MG63 (cell line): ENCODE data around the gene NEUROD2. TPM values are rescaled to one million over a fixed set of nuclear protein-coding genes. Genes with fewer than 3 reads are reported as not detected.

Source experiments
- DNase-seq: peaks from one replicate; pipeline ENCODE4 v3.0.0-alpha.2; 2020
- H3K27me3 ChIP-seq: fragments of 250-450 bp; sonication (Bioruptor Pico); 2 replicates; pipeline ENCODE4 v1.5.1; 2020; ENCODE audit warnings: mild to moderate bottlenecking, moderate library complexity
- H3K36me3 ChIP-seq: fragments of 250-450 bp; sonication (Bioruptor Pico); 2 replicates; pipeline ENCODE4 v1.5.1; 2020; ENCODE audit warnings: mild to moderate bottlenecking, moderate library complexity
- H3K4me3 ChIP-seq: fragments of 250-450 bp; sonication (Bioruptor Pico); 2 replicates; pipeline ENCODE4 v1.5.1; 2020; ENCODE audit warnings: mild to moderate bottlenecking, moderate library complexity
- H3K9me3 ChIP-seq: fragments of 250-450 bp; sonication (Bioruptor Pico); 2 replicates; pipeline ENCODE4 v1.5.1; 2020; ENCODE audit warnings: mild to moderate bottlenecking, moderate library complexity
- total RNA-seq: library from RNA; depleted of rRNA; stranded (reverse); fragments of >200 nt; shearing (Covaris generic); gene quantifications from 2 replicates; pipeline ENCODE4 v1.2.3, GENCODE V29; 2014; ENCODE audit warnings: low replicate concordance

NEUROD2 gene
- total RNA-seq, 1 experiment from 2014 or later = not detected

DNA sequence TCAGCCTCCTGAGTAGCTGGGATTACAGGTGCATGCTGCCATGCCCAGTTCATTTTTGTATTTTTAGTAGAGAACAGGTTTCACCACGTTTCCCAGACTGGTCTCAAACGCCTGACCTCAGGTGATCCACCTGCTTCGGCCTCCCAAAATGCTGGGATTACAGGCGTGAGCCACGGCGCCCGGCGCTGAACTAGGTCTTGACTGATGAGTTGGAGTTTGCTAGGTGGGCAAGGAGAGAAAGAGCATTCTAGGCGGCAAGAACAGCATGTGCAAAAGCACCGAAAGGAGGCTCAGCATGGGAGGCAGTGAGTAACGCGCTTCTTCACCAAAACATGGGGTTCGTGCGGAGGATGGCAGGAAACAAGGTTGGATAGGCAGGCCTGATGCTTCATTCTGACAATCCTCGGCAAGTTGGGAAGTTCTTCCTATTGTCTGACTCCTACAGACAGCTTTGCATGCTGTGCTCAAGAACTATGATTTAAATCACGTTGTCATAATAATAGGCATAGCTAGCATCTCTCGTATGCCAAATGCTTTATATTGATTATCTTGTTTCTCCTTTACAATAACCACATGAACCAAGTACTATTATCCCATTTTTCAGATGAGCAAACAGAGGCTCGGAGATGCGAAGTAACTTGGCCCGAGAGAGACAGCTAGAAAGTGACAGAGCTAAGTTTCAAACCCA, 26.5 kb downstream of the NEUROD2 start:
- no peak for DNase-seq
- H3K9me3 ChIP-seq = no peaks in the 10 kb centered on the region

DNA sequence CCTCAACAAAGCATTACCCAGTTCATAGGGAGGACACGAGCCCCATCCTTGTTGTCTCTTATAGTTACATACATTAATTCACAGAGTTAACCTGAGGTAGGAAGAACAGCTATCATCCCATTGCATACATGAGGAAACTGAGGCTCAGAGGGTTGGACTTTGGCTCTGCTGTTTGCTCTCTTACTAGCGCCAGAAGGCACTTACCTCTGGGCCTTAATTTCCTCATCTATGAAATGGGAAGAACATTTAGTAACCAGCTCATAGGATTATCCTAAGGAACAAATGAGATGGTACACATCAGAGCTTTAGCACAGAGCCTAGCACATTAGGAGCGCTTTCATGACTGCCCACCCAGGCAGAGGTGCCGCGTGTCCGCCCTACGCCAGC, 27.6 kb downstream of the NEUROD2 start:
- H3K36me3 ChIP-seq = no peaks in the 10 kb centered on the region
- H3K27me3 ChIP-seq = no peaks in the 10 kb centered on the region; the same call in 1 of the 2 replicates
- no peak overlapping the region for H3K4me3 ChIP-seq
- H3K9me3 ChIP-seq = no peaks in the 10 kb centered on the region
- DNase-seq = no peak

More for the DNA sequence above, 26.5 kb downstream of the NEUROD2 start:
- Histone ChIP-seq H3K36me3 (no peaks in the 10 kb centered on the region), H3K4me3 (no peak overlapping the region), H3K27me3 (no peaks in the 10 kb centered on the region; the same call in 1 of the 2 replicates)

DNA sequence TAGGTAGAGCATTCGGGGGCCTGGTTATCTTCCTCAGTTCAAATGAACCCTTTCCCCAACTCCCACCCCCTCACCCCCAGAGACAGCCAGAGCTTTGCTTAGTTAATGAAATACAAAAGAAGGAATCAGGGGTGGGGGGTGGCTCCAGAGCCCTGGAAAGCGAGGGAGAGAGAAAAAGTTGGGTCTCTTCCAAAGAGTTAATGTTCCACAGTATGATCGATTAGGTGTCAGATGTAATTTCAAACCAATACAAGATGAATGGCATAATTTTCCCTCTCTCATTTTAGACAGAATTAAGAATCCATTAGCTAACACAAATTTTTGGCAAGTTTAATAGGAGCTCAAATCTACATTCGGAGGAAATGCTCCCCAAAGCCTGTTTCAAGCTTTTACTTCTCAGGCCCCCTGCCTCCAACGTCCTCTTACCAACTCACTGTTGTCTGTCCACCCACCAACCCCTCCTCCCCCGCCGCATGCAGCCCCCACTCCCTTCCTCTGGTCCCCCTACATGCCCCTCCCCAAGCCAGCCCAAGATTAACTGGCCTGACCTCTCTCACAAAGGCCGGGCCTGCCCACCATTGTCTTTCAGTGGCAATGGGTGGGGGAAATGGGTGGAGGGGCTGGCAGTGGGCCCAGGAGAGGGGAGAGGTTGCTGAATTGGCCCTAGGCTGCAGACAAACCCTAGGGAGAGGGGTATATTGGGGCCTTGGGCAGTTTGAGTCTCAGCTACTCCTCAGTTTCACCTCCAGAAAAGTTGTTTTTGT, 28.2 kb downstream of the NEUROD2 start:
- Histone ChIP-seq H3K36me3 (no peaks in the 10 kb centered on the region), H3K9me3 (no peaks in the 10 kb centered on the region), H3K27me3 (no peaks in the 10 kb centered on the region; the same call in 1 of the 2 replicates), H3K4me3 (no peak overlapping the region)
- no peak for DNase-seq

DNA sequence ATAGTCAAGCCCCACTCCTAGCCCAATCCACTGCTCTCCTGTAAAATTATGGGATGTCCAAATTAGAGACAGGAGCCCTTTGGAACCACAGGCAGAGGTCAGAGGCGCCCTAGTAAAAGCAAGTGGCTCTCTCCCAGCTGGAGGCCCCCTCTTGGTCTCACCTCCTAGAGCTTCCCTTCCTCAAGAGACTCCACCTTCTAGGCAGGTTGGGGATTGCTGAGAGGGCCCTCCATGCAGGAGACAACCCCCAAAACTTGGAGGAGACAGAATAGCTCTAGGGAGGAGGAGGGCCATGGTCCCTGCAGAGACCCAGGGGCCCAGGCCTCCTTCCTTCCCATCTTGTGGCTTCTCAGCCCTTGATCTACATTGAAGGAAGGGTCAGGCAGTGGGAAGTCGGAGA, 29.4 kb downstream of the NEUROD2 start:
- Histone ChIP-seq H3K4me3 (no peak overlapping the region), H3K27me3 (no peaks in the 10 kb centered on the region; the same call in 1 of the 2 replicates), H3K36me3 (no peaks in the 10 kb centered on the region), H3K9me3 (no peaks in the 10 kb centered on the region)
- no peak for DNase-seq

DNA sequence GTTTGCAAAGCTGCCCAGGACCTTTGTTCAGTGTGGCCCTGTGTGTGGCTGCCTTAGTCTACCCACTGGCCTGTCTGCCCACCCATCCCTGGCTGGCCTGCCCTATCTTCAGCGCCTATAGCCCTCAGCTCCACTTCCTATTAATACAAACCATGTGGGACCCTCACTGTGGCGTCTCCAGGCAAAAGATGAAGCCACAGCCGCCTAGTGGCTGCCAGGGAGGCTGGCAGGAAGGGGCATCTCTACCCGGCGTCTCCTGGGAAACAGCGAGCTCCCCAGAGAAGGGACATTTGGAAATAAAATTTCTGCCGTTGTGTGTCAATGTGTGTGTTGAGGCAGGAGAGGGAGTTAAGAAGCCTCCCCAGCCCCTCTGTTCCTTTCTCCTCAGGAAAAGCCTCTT, 31.5 kb downstream of the NEUROD2 start:
- Histone ChIP-seq H3K9me3 (no peaks in the 10 kb centered on the region), H3K36me3 (no peaks in the 10 kb centered on the region; the same call in 1 of the 2 replicates), H3K4me3 (no peak overlapping the region), H3K27me3 (no peaks in the 10 kb centered on the region)
- DNase-seq = no peak

DNA sequence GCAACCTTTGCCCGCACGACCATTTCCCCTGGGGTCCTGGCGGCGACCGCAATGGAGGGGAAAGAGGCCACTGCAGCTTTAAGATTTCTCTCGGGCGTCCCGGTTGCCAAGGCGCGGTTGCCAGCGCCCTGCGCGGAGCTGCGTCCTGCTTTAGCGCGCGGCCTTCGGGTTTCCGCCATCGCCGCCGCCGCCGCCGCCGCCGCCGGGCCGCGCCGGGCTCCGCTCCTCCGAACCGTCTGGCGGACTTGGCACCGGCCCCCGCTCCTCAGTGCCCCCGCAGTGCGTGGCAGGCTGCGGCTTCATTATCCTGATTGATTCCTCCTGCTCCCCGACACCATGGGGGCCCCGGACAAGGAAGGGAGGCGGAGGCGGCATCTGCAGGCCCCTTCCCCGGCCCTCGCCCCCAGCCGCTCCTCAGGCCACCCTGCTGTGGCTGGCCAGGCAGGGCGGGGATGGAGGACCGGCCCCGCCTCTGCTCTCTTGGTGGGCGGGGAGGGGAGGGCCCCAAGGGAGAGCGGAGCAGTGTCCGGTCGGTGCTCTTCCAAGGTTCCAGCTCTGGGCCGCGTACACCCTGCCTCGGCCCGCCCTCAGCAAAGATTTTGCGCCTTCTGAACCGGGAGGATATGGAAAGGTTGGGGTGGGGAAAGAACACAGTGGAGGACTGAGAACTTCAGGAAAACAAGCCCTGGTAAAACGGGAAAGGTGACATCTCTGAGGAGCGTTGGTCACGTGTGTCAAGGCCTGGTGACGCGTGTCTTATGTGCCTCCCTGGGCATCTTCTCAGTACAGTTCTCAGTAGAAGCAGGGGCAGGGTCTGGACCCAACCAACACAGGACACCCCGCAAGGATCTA, 34.0 kb downstream of the NEUROD2 start:
- no peaks in the 10 kb centered on the region for H3K9me3 ChIP-seq
- peak overlapping the region; percentile 59 for H3K4me3 ChIP-seq
- peak; percentile 78 for DNase-seq
- H3K27me3 ChIP-seq = no peaks in the 10 kb centered on the region
- H3K36me3 ChIP-seq = peaks cover 4% of the 10 kb centered on the region; the same call in 1 of the 2 replicates

DNA sequence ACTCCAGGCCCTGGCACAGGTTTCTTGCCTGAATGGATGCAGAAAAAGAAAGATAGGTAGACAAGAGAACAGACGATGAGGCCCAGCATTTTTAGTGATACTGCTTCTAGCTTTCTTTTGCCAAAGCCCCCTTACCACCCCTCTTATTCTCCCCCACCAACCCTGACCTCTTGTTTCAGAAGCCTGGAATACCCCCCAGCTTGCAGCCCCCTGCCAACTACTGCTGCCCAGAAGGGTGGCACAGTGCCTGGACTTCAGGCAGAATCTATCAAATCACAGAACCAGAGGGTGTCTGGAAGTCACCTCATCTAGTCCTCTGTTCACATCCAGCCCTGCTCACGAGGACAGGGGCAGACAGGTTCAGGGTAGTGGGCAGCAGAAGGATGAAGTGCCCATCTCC, 35.6 kb downstream of the NEUROD2 start:
- H3K9me3 ChIP-seq = no peaks in the 10 kb centered on the region
- no peak for DNase-seq
- no peaks in the 10 kb centered on the region for H3K27me3 ChIP-seq
- H3K36me3 ChIP-seq = peaks cover 14% of the 10 kb centered on the region; the same call in 1 of the 2 replicates
- H3K4me3 ChIP-seq = no peak overlapping the region

DNA sequence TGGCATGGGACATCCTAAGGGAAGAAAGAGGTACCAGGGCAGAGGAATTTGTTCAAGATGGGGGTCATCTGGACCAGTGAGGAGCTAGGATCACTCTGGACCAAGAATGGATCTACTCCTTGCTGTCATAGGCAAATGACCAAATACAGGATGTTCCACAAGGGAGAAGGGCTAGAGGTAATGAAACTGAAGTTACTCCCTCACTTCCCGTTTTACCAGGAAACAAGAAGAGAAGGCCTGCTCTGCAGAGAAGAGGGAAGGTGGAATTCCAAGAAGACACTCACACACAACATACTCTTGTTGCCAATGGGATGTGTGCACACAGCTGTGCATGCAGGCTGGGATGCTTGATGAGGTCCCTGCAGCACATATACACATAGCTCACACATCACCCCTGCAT, 38.6 kb downstream of the NEUROD2 start:
- H3K4me3 ChIP-seq = no peak overlapping the region
- H3K36me3 ChIP-seq = peaks cover 16% of the 10 kb centered on the region
- DNase-seq = no peak
- no peaks in the 10 kb centered on the region for H3K9me3 ChIP-seq
- no peaks in the 10 kb centered on the region for H3K27me3 ChIP-seq

DNA sequence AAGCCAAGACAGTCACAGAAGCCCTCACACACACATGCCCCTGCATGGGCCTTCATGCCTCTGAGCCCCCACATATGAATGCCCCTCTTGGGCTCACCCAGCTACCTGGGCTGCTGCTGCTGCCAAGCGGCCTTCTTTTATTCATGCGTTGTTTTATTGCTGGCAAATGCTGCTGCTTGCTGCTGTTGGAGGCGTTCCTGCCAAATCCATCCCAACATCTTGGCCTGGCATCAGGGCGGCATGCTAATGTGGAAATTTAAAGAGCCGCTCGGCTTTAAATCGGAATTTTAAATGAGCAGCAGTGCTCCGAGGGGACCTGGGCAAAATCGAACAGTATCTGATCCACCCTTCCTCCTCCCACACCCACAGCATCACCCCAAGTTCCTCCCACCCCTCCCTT, 39.0 kb downstream of the NEUROD2 start:
- Histone ChIP-seq H3K27me3 (no peaks in the 10 kb centered on the region), H3K4me3 (no peak overlapping the region), H3K36me3 (peaks cover 16% of the 10 kb centered on the region), H3K9me3 (no peaks in the 10 kb centered on the region)
- no peak for DNase-seq

DNA sequence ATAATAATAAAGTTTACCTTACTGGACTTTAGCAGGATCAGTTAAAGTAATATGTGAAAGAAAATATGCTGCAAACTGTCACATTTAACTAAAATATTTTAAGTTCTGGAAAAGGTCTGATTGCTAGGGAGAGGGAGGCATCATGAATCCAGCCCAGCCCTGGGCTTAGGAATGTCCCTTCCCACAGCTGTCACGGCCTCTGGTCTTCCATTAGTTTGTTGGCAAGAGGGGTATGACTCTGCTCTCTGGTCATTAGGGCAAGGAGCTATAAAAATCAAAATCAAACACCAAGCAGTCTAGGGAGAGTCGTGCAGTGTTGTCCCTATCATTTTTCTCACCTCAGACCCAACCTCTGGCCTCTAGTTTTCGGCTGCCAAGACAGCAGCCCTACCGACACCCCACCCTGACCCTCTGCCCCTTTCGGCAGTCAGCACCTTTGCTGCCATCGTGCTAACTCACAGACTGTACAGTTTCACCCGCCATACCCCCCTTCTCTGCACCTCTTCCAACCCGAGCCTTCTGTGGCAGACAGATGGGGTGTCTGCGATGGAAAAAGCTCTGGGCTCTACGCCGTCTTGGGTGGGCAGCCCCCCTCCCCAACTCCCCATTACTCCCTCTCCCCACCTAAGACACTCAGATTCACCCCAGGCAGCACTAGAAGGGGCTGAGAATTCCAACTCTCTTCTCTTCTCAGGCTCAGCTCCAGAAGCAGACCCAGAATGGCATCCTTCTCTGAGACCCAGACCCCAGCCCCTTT, 41.4 kb downstream of the NEUROD2 start:
- no peak for DNase-seq
- Histone ChIP-seq H3K4me3 (no peak overlapping the region), H3K27me3 (no peaks in the 10 kb centered on the region), H3K36me3 (peaks cover 16% of the 10 kb centered on the region), H3K9me3 (no peaks in the 10 kb centered on the region)

DNA sequence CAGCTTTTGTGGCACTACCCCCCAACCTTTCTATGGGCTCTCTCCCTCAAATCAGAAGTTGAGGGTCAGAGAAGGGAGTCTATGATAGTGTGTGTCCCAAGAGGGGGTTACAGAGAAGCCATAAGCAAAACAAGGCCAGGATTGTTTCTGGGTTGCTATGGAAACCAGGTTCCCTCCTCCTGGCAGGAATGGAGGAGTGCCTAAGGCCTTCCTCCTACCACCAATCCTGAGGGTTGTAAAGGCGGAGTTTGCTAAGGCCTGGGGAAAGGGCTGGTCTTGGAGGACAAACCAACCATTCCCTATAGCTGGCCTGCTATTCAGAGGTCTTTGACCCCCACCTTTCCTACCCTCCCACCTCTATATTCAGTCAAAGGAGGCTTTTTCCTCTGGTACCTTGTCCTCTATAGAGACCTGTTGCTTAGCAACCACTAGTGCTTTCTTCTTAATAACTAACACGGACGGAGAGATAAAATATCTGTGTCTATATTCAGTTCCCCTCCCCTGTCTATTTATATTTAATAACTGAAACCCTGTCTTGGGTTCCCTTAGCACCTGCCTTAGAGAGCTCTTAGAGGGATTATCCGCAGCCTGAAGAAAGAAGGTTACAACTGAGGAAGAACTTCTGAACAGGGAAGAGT, 43.4 kb downstream of the NEUROD2 start:
- no peak for DNase-seq
- Histone ChIP-seq H3K36me3 (peaks cover 16% of the 10 kb centered on the region), H3K9me3 (no peaks in the 10 kb centered on the region), H3K4me3 (no peak overlapping the region), H3K27me3 (no peaks in the 10 kb centered on the region)

DNA sequence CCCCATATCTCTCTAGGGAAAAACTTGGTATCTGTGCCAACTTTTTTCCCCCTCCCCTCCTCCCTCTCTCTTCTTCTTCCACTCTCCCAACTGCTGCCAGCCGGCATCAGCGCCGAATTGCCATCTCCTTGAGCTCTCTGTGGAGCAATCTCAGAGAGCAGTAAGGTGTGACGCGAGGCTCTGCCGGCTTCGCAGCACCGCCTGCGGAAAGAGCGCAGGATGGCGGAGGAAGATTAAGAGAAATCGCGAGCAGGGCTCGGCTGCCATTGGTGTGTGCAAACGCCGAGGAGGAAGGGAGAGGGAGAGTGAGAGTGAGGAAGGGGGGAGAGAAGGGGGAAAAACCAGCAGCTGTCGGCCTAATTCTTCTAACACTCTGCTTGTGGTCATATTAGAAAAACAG, 44.2 kb downstream of the NEUROD2 start:
- no peaks in the 10 kb centered on the region for H3K9me3 ChIP-seq
- no peak for DNase-seq
- H3K36me3 ChIP-seq = peaks cover 19% of the 10 kb centered on the region
- no peak overlapping the region for H3K4me3 ChIP-seq
- no peaks in the 10 kb centered on the region for H3K27me3 ChIP-seq

DNA sequence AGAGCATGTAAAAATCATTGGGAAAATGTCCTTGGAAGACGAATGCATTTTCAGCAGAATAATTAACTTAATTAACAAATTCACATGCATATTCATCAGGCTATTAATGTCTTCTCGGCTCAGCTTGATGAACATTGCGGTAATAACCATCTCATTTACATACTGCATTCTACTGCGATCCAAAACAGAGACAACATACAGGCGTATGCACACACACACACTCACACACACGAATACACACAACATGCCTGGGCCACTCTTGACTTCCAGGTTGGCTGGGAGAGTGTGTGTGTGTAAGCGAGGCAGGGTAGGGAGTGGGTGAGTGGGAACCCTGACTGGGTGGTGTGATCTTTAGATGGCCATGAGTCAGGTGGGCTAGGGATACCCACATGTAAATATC, 44.7 kb downstream of the NEUROD2 start:
- DNase-seq = no peak
- Histone ChIP-seq H3K27me3 (no peaks in the 10 kb centered on the region), H3K4me3 (no peak overlapping the region), H3K36me3 (peaks cover 15% of the 10 kb centered on the region), H3K9me3 (no peaks in the 10 kb centered on the region)

DNA sequence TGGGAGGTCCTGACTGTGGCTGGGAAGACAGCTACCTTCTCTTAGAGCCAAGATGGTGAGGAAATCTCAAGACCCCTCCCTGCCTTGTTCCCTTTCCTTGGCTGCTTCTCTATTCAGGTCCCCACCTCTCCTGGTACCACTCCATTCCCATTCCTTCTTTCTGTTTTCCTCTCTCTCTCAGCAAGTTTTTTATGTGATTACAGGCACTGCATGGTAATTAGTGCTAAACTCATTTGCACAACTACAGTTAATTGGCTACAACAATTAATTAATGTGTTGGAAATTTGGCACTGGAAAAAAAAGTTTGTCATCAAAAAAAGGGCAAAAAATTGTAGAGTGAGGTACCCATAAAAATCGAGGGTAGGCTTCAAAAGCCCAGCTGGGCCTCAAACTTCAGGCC, 45.3 kb downstream of the NEUROD2 start:
- no peak overlapping the region for H3K4me3 ChIP-seq
- H3K27me3 ChIP-seq = no peaks in the 10 kb centered on the region
- no peaks in the 10 kb centered on the region for H3K9me3 ChIP-seq
- no peak for DNase-seq
- H3K36me3 ChIP-seq = peaks cover 13% of the 10 kb centered on the region

DNA sequence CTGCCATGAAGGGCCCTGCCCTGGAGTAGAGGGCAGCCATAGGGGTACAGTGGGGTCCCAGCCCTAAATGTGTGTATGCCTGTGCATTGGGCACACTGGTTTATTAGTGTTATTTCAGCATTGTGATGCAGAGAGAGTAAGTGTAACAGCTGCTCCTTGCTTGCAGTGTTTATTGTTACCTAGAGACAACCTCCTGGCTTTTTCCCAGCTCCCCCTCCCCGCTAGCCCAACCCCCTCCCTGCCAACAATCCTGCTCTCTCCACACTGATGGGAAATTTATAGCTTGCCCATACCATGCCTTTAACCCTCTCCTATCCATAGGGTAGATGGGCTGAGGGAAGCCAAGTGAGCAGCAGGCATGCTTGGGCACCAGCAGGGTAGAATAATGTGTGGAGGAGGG, 51.3 kb downstream of the NEUROD2 start:
- H3K4me3 ChIP-seq = no peak overlapping the region
- H3K9me3 ChIP-seq = no peaks in the 10 kb centered on the region
- no peak for DNase-seq
- no peaks in the 10 kb centered on the region for H3K27me3 ChIP-seq
- H3K36me3 ChIP-seq = peaks cover 24% of the 10 kb centered on the region

DNA sequence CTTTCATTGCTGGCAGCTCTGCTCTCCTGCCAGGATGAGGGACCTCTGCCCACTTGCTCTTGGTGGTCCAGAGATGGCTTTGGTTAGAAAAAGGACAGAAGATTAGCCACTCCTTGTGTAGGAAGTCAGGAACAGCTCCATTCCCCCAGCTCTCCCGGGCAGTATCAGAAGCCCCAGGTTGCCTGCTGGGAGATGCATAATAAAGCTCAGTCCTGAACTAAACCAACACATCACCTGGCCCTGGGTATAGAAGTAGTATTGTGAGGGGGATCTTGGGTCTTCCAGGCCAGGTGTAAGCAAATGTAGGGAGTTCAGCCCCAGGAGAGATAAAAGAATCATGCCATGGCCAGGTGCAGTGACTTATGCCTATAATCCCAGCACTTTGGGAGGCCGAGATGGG, 52.4 kb downstream of the NEUROD2 start:
- H3K4me3 ChIP-seq = no peak overlapping the region
- no peaks in the 10 kb centered on the region for H3K27me3 ChIP-seq
- peaks cover 24% of the 10 kb centered on the region for H3K36me3 ChIP-seq
- DNase-seq = no peak
- no peaks in the 10 kb centered on the region for H3K9me3 ChIP-seq
